IMR-90 (cell line): ENCODE data around the gene PSMA7. TPM values are rescaled to one million over a fixed set of nuclear protein-coding genes. Genes with fewer than 3 reads are reported as not detected.

ENCODE experiments used
- ATAC-seq: fragments of 200-7000 bp; cut with Tn5 transposase; 2 replicates; pipeline ENCODE4 v1.9.1; 2020; ENCODE audit warnings: low read depth, mild to moderate bottlenecking, moderate library complexity
- BruUV-seq: library from RNA; stranded (reverse); fragments of 400-500 nt; replicated peaks from 2 replicates; lab custom pipeline; 2021; lab: Mats Ljungman, UMichigan
- CTCF ChIA-PET: fragments of 300-600 bp; formaldehyde crosslinking; extraction: SDS; loops from one replicate; lab custom pipeline; 2021; ENCODE audit warnings: antibody characterized with exemption; lab: Yijun Ruan, JAX
- POLR2A ChIA-PET: fragments of 300-600 bp; sonication (Branson Sonifier 250); formaldehyde crosslinking; loops from one replicate; lab custom pipeline; 2022; ENCODE audit warnings: antibody characterized with exemption; ENCODE audit not compliant: unreplicated experiment; lab: Charles Lee
- DNase-seq: peaks from one replicate; pipeline ENCODE4 v3.0.0; 2013
- H2AFZ ChIP-seq: replicated peaks from 2 replicates; pipeline ENCODE3; 2013; ENCODE audit warnings: low read length, mild to moderate bottlenecking; ENCODE audit not compliant: poor library complexity
- H2AK5ac ChIP-seq: 2 replicates; pipeline ENCODE4 v1.6.1; 2013; ENCODE audit warnings: low read depth, low read length, inconsistent platforms
- H2AK9ac ChIP-seq: replicated peaks from 2 replicates; pipeline ENCODE3; 2013; ENCODE audit warnings: mild to moderate bottlenecking, low read depth, low read length, moderate library complexity; ENCODE audit not compliant: poor library complexity
- H2BK120ac ChIP-seq: 2 replicates; pipeline ENCODE4 v1.6.1; 2013; ENCODE audit warnings: low read depth, low read length, inconsistent platforms
- H2BK15ac ChIP-seq: 3 replicates; pipeline ENCODE4 v1.6.1; 2013; ENCODE audit warnings: low read depth, low read length, inconsistent platforms
- H2BK20ac ChIP-seq: 2 replicates; pipeline ENCODE4 v1.6.1; 2013; ENCODE audit warnings: low read depth, mild to moderate bottlenecking, inconsistent platforms, low read length, moderate library complexity
- H2BK5ac ChIP-seq: 2 replicates; pipeline ENCODE4 v1.6.1; 2013; ENCODE audit warnings: mild to moderate bottlenecking, low read depth, low read length, inconsistent platforms; ENCODE audit not compliant: poor library complexity, severe bottlenecking
- H3K14ac ChIP-seq: replicated peaks from 2 replicates; pipeline ENCODE4 v1.6.1; 2013; ENCODE audit warnings: low read depth, low read length, inconsistent platforms
- H3K18ac ChIP-seq: 2 replicates; pipeline ENCODE4 v1.6.1; 2013; ENCODE audit warnings: low read depth, low read length, control low read depth
- H3K23ac ChIP-seq: 2 replicates; pipeline ENCODE4 v1.6.1; 2013; ENCODE audit warnings: low read depth, low read length, inconsistent platforms
- H3K27ac ChIP-seq: 2 replicates; pipeline ENCODE4 v1.5.1; 2013; ENCODE audit warnings: mild to moderate bottlenecking, control low read depth, low read length; ENCODE audit not compliant: insufficient read depth
- H3K27me3 ChIP-seq: 2 replicates; pipeline ENCODE4 v1.6.1; 2013; ENCODE audit warnings: low read length; ENCODE audit not compliant: control insufficient read depth, insufficient read depth
- H3K36me3 ChIP-seq: 2 replicates; pipeline ENCODE4 v1.6.1; 2013; ENCODE audit warnings: low read length, mixed read lengths; ENCODE audit not compliant: control insufficient read depth, insufficient read depth
- H3K4ac ChIP-seq: 2 replicates; pipeline ENCODE4 v1.6.1; 2013; ENCODE audit warnings: low read depth, low read length, inconsistent platforms
- H3K4me1 ChIP-seq: 2 replicates; pipeline ENCODE4 v1.6.1; 2013; ENCODE audit warnings: low read length, mixed read lengths; ENCODE audit not compliant: control insufficient read depth, insufficient read depth
- H3K4me2 ChIP-seq: 2 replicates; pipeline ENCODE4 v1.6.1; 2013; ENCODE audit warnings: low read depth, mild to moderate bottlenecking, control low read depth, low read length, moderate library complexity
- H3K4me3 ChIP-seq: 2 replicates; pipeline ENCODE4 v1.5.1; 2013; ENCODE audit warnings: low read depth, mild to moderate bottlenecking, control low read depth, low read length, moderate library complexity; ENCODE audit not compliant: insufficient read depth
- H3K56ac ChIP-seq: 2 replicates; pipeline ENCODE4 v1.6.1; 2013; ENCODE audit warnings: low read length, inconsistent platforms; ENCODE audit not compliant: insufficient read depth; ENCODE audit errors: extremely low read depth
- H3K79me1 ChIP-seq, 2 experiments: 2 replicates each; pipeline ENCODE4 v1.6.1; 2013; ENCODE audit warnings: low read length in 2 of 2, inconsistent platforms in 1 of 2, low read depth in 1 of 2
- H3K9ac ChIP-seq: 2 replicates; pipeline ENCODE4 v1.6.1; 2013; ENCODE audit warnings: low read depth, low read length, control low read depth
- H3K9me1 ChIP-seq: 2 replicates; pipeline ENCODE4 v1.6.1; 2013; ENCODE audit warnings: low read length, inconsistent platforms; ENCODE audit not compliant: insufficient read depth
- H3K9me3 ChIP-seq: 2 replicates; pipeline ENCODE4 v1.6.1; 2013; ENCODE audit warnings: low read length; ENCODE audit not compliant: control insufficient read depth, insufficient read depth
- H4K20me1 ChIP-seq: 2 replicates; pipeline ENCODE4 v1.6.1; 2013; ENCODE audit warnings: low read length, inconsistent platforms; ENCODE audit not compliant: insufficient read depth
- H4K5ac ChIP-seq: 2 replicates; pipeline ENCODE4 v1.6.1; 2013; ENCODE audit warnings: mild to moderate bottlenecking, low read depth, low read length, control low read depth
- H4K8ac ChIP-seq, 2 experiments: 2 replicates each; pipeline ENCODE4 v1.6.1; 2013; ENCODE audit warnings: low read depth in 2 of 2, low read length in 2 of 2, control low read depth in 1 of 2, inconsistent platforms in 1 of 2
- H4K91ac ChIP-seq: 2 replicates; pipeline ENCODE4 v1.6.1; 2013; ENCODE audit warnings: low read depth, low read length, inconsistent platforms; ENCODE audit not compliant: insufficient read depth
- CEBPB ChIP-seq: IDR thresholded peaks from 2 replicates; pipeline ENCODE4 v1.6.1; 2012; ENCODE audit warnings: low read depth, low read length, improper control_type of control experiment
- ELK1 ChIP-seq: fragments of 150-350 bp; IDR thresholded peaks from 2 replicates; pipeline ENCODE4 v1.6.1; 2016; ENCODE audit warnings: low read depth, mild to moderate bottlenecking, low read length, moderate library complexity, borderline replicate concordance
- MAZ ChIP-seq: IDR thresholded peaks from 2 replicates; pipeline ENCODE4 v1.6.1; 2012; ENCODE audit warnings: low read depth, mild to moderate bottlenecking, low read length, improper control_type of control experiment, moderate library complexity, borderline replicate concordance
- MXI1 ChIP-seq: IDR thresholded peaks from 2 replicates; pipeline ENCODE4 v1.6.1; 2012; ENCODE audit warnings: low read depth, mild to moderate bottlenecking, low read length, moderate library complexity, borderline replicate concordance
- POLR2A ChIP-seq: IDR thresholded peaks from 2 replicates; pipeline ENCODE4 v1.6.1; 2012; ENCODE audit warnings: mild to moderate bottlenecking, low read depth, low read length
- RCOR1 ChIP-seq: IDR thresholded peaks from 2 replicates; pipeline ENCODE4 v1.6.1; 2012; ENCODE audit warnings: mild to moderate bottlenecking, low read length, improper control_type of control experiment; ENCODE audit not compliant: insufficient replicate concordance
- SMC3 ChIP-seq: fragments of 150-350 bp; IDR thresholded peaks from 2 replicates; pipeline ENCODE4 v1.6.1; 2016; ENCODE audit warnings: low read depth, mild to moderate bottlenecking, antibody characterized with exemption, low read length, moderate library complexity
- WGBS, 2 experiments: methylation state at CpG; one replicate each; pipeline versions ENCODE4 v1.1.5 to v1.1.7; 2013; ENCODE audit warnings: missing lambda C conversion rate in 2 of 2; ENCODE audit not compliant: insufficient read length in 1 of 2; ENCODE audit errors: extremely low coverage in 2 of 2; 5-methylcytosine and 5-hydroxymethylcytosine counted together
- dilution Hi-C: fragments of 300-500 bp; cut with HindIII; formaldehyde crosslinking; loops from one replicate; pipeline ENCODE4 v1.14.3; 2018; ENCODE audit warnings: low sequenced_read_pairs; ENCODE audit not compliant: unreplicated experiment
- in situ Hi-C: fragments of 300-500 bp; cut with MboI; formaldehyde crosslinking; loops from 3 replicates; pipeline ENCODE4 v1.14.3; 2019; ENCODE audit warnings: low sequenced_read_pairs, inconsistent platforms, mixed read lengths
- intact Hi-C: fragments of 100-400 bp; cut with micrococcal nuclease; formaldehyde crosslinking; loops from 2 replicates; pipeline ENCODE4 v1.10.0; 2022
- polyA plus RNA-seq, 3 experiments: library from polyadenylated mRNA; depleted of rRNA; stranded (reverse); fragments of >200 nt; gene quantifications; 2 replicates each; pipeline ENCODE4 v1.2.3, GENCODE V29; 2012; ENCODE audit warnings: low replicate concordance in 1 of 3
- total RNA-seq: library from RNA; depleted of rRNA; stranded (reverse); fragments of >200 nt; gene quantifications from 2 replicates; pipeline ENCODE4 v1.2.3, GENCODE V29; 2012
- TF ChIP-seq, protein P1 (sequence below): conservative IDR thresholded peaks from 2 replicates; pipeline ENCODE4 v1.5.1; 2012; ENCODE audit warnings: mild to moderate bottlenecking, low read depth, low read length, improper control_type of control experiment

Gene PSMA7
- total and polyA plus RNA-seq, 2 of the 4 experiments (the other 2 are of a cell fraction): 417 to 458 TPM

DNA sequence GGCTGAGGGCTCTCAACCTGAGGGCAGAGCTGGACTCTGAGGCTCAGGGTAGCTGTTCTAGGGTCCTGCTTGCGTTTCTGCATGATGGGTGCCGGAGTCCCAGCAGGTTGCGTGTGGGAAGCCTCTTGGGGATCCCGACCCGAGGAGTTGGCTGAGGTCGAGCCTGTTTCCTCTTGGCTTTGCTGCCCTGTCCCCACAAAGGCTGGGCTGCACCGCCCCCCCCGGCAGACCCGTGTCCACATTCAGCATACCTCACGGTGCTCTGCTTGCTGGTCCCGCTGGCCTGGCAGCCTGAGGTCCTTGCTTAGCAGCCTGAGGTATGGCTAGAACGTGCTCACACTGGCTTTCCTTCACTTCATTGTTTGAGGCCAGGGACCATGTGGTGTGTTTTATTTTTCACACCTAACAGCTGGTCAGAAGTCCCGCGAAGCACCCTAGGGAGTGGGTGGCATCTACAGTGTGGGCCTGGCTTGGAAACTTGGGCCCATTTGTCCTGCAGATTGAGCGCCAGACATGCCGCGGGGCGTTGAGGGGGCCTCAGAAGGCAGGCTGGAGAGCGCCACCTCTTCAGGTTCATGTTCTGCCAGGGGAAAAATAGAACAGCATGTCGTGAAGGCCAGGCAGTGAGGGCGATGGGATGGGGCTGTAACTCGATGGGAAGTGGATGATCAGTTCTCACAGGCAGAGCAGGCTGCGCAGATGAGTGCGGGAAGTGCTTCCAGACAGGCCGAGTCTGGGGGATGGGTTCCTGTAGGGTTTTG is 11.5 kb downstream of the PSMA7 start:
- peaks cover 3% of the 10 kb centered on the region; the same call in 1 of the 2 replicates for H3K4me1 ChIP-seq
- no peak overlapping the region for H2BK20ac ChIP-seq
- peaks cover 80% of the 10 kb centered on the region for H3K36me3 ChIP-seq
- H3K14ac ChIP-seq: no peak overlapping the region
- H2AK9ac ChIP-seq: no peak overlapping the region
- no peaks in the 10 kb centered on the region for H3K9me1 ChIP-seq
- H4K20me1 ChIP-seq: peaks cover 51% of the 10 kb centered on the region
- H4K8ac ChIP-seq: no peak overlapping the region
- CTCF ChIA-PET: no interaction called here
- H3K79me1 ChIP-seq: peaks cover 10 to 67% of the 10 kb centered on the region in 2 experiments
- no peak overlapping the region for H3K9ac ChIP-seq
- BruUV-seq: no TSS peak
- H3K18ac ChIP-seq: no peak overlapping the region
- H2BK5ac ChIP-seq: no peak overlapping the region
- H2BK15ac ChIP-seq: no peak overlapping the region
- in situ Hi-C loops: no loop called here
- no peak overlapping the region for H3K4ac ChIP-seq
- DNase-seq (no peak), ATAC-seq (no peak)
- no peaks in the 10 kb centered on the region for H3K9me3 ChIP-seq
- no peak overlapping the region for H3K56ac ChIP-seq
- WGBS, 2 experiments: 91% methylated on average over 21 of the region's 25 CpGs; no CpG with 5 or more reads in 1 of the 2 experiments
- POLR2A ChIA-PET: no interaction called here
- H3K4me3 ChIP-seq: no peak overlapping the region
- H4K5ac ChIP-seq: no peak overlapping the region
- no peaks in the 10 kb centered on the region for H3K27me3 ChIP-seq
- H2BK120ac ChIP-seq: no peak overlapping the region
- no peak overlapping the region for H3K27ac ChIP-seq
- H3K4me2 ChIP-seq: no peak overlapping the region
- intact Hi-C loops: no loop called here
- dilution Hi-C loops: no loop called here
- H4K91ac ChIP-seq: no peak overlapping the region
- H2AFZ ChIP-seq: no peak overlapping the region
- H3K23ac ChIP-seq: no peak overlapping the region
- no peak for TF ChIP-seq MXI1
- no peak for TF ChIP-seq POLR2A
- TF ChIP-seq CEBPB: no peak
- TF ChIP-seq SMC3: no peak
- no peak for TF ChIP-seq MAZ
- no peak for TF ChIP-seq ELK1
- TF ChIP-seq, protein P1, sequence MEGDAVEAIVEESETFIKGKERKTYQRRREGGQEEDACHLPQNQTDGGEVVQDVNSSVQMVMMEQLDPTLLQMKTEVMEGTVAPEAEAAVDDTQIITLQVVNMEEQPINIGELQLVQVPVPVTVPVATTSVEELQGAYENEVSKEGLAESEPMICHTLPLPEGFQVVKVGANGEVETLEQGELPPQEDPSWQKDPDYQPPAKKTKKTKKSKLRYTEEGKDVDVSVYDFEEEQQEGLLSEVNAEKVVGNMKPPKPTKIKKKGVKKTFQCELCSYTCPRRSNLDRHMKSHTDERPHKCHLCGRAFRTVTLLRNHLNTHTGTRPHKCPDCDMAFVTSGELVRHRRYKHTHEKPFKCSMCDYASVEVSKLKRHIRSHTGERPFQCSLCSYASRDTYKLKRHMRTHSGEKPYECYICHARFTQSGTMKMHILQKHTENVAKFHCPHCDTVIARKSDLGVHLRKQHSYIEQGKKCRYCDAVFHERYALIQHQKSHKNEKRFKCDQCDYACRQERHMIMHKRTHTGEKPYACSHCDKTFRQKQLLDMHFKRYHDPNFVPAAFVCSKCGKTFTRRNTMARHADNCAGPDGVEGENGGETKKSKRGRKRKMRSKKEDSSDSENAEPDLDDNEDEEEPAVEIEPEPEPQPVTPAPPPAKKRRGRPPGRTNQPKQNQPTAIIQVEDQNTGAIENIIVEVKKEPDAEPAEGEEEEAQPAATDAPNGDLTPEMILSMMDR: no peak
- TF ChIP-seq RCOR1: no peak
- no peak overlapping the region for H2AK5ac ChIP-seq
